Panc1 (cell line): Measurements from ENCODE around the gene BCAS3.
"Not testable (repeated sequence)": the region's sequence is repeated elsewhere in the genome, so short reads cannot be mapped to it uniquely, and the experiment has no call there.

Experiments used
- CTCF ChIP-seq: fragments of 450-650 bp; IDR thresholded peaks from 2 replicates; pipeline ENCODE4 v1.5.1; 2017; ENCODE audit warnings: mild to moderate bottlenecking
- POLR2AphosphoS5 ChIP-seq: IDR thresholded peaks from 2 replicates; pipeline ENCODE4 v1.6.1; 2012; ENCODE audit warnings: mild to moderate bottlenecking, low read depth, low read length, moderate library complexity
- TF ChIP-seq, protein P1 (sequence below), 2 experiments: IDR thresholded peaks; 2 replicates each; pipeline ENCODE4 v1.6.1; 2011 to 2012; ENCODE audit warnings: low read depth in 2 of 2, control low read depth in 1 of 2, low read length in 1 of 2, mild to moderate bottlenecking in 1 of 2, moderate library complexity in 1 of 2; ENCODE audit not compliant: insufficient read depth in 1 of 2

DNA sequence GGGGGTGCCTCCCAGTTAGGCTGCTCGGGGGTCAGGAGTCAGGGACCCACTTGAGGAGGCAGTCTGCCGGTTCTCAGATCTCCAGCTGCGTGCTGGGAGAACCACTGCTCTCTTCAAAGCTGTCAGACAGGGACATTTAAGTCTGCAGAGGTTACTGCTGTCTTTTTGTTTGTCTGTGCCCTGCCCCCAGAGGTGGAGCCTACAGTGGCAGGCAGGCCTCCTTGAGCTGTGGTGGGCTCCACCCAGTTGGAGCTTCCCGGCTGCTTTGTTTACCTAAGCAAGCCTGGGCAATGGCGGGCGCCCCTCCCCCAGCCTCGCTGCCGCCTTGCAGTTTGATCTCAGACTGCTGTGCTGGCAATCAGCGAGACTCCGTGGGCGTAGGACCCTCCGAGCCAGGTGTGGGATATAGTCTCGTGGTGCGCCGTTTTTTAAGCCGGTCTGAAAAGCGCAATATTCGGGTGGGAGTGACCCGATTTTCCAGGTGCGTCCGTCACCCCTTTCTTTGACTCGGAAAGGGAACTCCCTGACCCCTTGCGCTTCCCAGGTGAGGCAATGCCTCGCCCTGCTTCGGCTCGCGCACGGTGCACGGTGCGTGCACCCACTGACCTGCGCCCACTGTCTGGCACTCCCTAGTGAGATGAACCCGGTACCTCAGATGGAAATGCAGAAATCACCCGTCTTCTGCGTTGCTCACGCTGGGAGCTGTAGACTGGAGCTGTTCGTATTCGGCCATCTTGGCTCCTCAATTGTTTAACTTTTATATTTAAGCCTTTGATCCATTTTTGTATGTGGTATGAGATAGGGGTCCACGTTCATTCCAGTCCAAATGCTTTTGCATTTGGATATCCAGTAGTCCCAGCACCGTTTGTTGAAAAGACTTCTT, 209.3 kb downstream of the BCAS3 start:
- TF ChIP-seq CTCF, POLR2AphosphoS5: not testable (repeated sequence)
- TF ChIP-seq, protein P1, sequence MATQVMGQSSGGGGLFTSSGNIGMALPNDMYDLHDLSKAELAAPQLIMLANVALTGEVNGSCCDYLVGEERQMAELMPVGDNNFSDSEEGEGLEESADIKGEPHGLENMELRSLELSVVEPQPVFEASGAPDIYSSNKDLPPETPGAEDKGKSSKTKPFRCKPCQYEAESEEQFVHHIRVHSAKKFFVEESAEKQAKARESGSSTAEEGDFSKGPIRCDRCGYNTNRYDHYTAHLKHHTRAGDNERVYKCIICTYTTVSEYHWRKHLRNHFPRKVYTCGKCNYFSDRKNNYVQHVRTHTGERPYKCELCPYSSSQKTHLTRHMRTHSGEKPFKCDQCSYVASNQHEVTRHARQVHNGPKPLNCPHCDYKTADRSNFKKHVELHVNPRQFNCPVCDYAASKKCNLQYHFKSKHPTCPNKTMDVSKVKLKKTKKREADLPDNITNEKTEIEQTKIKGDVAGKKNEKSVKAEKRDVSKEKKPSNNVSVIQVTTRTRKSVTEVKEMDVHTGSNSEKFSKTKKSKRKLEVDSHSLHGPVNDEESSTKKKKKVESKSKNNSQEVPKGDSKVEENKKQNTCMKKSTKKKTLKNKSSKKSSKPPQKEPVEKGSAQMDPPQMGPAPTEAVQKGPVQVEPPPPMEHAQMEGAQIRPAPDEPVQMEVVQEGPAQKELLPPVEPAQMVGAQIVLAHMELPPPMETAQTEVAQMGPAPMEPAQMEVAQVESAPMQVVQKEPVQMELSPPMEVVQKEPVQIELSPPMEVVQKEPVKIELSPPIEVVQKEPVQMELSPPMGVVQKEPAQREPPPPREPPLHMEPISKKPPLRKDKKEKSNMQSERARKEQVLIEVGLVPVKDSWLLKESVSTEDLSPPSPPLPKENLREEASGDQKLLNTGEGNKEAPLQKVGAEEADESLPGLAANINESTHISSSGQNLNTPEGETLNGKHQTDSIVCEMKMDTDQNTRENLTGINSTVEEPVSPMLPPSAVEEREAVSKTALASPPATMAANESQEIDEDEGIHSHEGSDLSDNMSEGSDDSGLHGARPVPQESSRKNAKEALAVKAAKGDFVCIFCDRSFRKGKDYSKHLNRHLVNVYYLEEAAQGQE (IDR thresholded peaks at IDR 0.05; ENCODE audit: insufficient read depth in 1 of 2, low read depth in 2 of 2, low read length in 1 of 2) = not testable (repeated sequence)
